CD4-positive, alpha-beta T cell treated with Interleukin-1 beta for 1 hour (primary cell): ENCODE data around the gene RAB4A.

ENCODE experiments used
- DNase-seq, 2 donors: peaks; one replicate each; pipeline ENCODE4 v3.0.0-alpha.2; 2020 to 2022

The RAB4A gene

GRCh38 chr1:229298887-229299503 lies 28.1 kb downstream of the RAB4A start:
- no peak for DNase-seq

- no peak for DNase-seq
Measured at GRCh38 chr1:229300099-229300757, 29.3 kb downstream of the RAB4A start.

DNA sequence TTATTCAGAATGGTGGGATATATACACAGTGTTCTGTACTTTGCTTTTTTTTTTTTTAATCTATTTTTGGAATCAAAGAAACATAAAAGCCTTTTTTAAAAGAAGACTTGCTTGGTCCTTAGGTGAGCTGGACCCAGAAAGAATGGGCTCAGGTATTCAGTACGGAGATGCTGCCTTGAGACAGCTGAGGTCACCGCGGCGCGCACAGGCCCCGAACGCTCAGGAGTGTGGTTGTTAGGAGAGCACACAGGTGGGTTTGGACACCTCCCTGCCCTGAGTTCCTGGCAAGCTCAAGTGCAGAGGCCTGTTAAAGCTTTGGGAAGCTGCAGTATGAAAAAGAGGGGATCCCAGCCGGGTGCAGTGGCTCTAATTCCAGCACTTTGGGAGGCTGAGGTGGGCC lies 31.8 kb downstream of the RAB4A start:
- DNase-seq: no peak

GRCh38 chr1:229303855-229304254 lies 32.9 kb downstream of the RAB4A start:
- DNase-seq: no peak

- no peak for DNase-seq
Measured at GRCh38 chr1:229305392-229305791, 34.5 kb downstream of the RAB4A start.

DNA sequence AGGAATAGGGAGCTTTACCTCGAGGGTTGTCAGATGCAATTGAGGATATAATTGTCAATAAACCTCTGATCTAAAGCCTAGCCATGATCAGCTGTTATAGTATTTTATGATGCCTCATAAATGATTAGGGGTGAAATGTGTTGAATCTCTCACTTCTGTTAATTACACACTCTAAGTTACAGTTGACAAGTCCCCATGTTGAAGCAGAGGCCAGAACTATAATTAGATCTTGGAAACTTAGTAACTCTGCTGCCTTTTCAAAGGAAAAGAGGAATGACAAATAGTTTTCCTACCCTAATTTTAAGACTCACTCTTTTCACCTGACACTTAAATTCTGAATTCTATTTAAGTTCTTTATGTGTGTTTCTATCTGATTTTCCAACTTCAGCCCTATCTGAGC lies 38.2 kb downstream of the RAB4A start:
- no peak for DNase-seq

DNA sequence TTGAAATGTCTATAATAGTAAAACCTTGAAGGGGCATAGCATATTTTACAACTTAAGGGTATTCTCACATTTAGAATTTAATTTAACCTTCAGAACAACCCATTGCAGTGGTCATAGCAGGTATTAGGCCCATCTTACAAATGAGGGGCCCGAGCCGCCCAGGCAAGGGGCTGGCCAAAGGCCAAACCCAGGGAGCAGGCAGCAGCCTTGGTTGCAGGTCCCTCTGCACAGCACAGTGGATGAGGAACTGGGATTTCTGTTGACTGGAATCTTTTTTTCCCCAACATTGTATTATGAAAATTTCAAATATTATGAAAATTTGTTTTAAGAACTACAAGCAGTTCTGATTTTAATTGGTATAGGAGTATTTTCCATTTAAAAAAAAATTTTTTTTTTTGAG lies 38.8 kb downstream of the RAB4A start:
- no peak for DNase-seq

DNA sequence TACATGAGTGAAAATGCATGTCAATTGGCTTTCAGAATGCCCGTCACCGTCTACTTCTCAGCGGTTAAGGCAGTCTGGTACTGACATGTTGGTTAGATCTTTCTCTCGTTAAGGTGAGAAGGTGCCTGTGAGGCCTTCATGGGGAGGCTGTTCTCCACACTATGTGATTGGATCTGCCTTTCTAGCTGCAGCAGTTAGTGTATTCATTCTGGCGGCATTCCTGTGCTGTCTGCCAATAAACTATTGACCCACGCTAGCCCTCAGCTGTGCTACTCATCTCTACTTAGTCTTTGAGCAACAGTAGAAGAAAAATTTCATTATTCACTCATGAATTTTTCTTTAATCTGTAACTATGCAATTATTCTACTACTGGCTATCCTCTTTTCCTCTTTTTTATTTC lies 39.9 kb downstream of the RAB4A start:
- DNase-seq: no peak

DNA sequence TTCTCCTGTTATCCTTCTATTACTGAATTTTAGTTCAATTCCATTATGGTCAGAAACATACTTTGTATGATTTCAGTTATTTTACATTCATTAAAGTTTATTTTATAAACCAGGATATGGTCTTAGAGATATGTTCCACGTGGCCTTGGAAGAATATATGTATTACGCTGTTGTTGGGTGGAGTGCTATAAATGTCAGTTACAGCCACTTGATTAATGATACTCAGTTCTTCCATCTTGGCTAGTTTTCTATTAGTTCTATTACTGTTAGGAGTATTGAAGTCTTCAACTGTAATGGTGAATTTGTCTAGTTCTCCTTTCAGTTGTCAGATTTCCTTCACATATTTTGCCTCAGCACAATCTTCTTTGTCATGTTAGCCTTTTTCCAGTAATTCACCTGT lies 45.3 kb downstream of the RAB4A start:
- no peak for DNase-seq

- DNase-seq: no peak
Measured at GRCh38 chr1:229318056-229318455, 47.1 kb downstream of the RAB4A start.

- DNase-seq: no peak
Measured at GRCh38 chr1:229319487-229319886, 48.6 kb downstream of the RAB4A start.

- no peak for DNase-seq
Measured at GRCh38 chr1:229323201-229323600, 52.3 kb downstream of the RAB4A start.

GRCh38 chr1:229323885-229324553 lies 53.1 kb downstream of the RAB4A start:
- no peak for DNase-seq

DNA sequence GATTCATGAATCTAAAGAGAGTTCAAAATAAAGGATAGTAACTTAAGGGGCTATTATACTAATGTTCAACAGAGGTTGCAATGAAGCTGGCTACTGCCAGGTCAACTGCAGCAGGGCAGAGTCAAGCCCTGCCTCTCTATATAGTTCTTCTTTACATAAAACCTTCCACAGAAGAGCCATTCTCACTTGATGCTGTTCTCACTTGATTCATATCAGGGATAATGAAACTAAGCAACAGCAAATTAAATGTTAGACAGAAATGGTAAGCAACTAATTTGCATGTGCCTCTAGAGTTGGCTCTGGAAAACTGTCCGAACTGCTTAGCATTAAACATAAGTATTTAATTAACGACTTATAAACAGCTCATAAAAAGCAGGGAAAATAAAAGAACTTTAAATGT lies 54.5 kb downstream of the RAB4A start:
- DNase-seq: no peak

GRCh38 chr1:229325853-229326487 lies 55.1 kb downstream of the RAB4A start:
- DNase-seq: no peak

GRCh38 chr1:229326601-229327000 lies 55.7 kb downstream of the RAB4A start:
- DNase-seq: peak in 1 of 2 donors; percentile 41

- DNase-seq: peak; percentile 43 to 60
Measured at GRCh38 chr1:229327765-229328164, 56.9 kb downstream of the RAB4A start.

DNA sequence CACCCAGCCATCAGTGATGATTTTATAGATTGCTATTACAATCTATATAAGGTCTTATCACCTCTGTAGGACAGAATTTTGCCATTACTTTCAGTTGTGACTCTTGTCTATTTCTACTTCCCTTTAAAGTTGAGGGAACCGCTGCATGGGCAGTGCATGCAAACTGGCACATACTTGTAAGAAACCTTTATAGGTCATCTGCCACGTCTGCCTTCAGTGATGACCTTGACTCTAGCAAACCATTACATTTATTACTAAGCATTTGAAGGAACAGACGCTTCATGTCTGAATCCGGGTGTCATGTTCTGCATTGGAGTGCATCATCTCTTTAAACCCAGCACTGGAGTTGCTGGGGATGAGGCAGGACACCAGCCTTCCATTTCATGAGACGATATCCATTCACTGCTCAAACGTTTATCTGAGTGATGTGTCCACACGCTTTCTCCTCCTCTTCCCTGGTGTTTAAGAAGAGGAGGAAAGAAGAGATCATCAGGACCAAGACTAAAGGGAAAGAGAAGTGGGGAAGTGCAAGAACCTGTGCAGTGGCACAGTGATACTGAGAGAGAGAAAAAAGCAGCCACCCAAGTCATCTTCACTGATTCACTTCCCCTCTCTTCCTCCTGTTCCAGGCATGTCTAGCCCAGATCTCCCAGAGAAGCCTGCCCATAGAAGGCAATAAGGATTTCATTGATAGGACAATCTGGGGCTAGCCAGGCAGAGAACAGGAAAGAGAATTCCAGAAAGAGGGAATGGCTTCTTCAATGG lies 57.9 kb downstream of the RAB4A start:
- no peak for DNase-seq

DNA sequence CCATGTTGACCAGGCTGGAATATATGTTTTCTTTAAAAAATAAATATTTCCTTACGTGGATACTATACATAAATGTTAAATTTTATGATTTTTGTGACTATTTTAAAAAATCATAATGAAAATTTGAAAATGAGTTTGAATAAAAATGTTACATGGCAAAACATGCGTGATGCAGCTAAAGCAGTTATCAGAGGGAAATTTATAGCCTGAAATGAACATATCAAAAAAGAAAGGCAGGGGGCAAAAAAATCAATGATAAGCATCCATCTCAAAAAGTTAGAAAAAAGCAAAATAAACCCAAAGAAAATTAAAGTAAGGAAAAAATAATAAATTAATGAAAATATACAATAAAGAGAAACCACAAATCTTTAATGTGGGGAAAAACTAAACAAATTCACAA lies 63.4 kb downstream of the RAB4A start:
- DNase-seq: no peak

- no peak for DNase-seq
Measured at GRCh38 chr1:229334716-229335115, 63.8 kb downstream of the RAB4A start.

DNA sequence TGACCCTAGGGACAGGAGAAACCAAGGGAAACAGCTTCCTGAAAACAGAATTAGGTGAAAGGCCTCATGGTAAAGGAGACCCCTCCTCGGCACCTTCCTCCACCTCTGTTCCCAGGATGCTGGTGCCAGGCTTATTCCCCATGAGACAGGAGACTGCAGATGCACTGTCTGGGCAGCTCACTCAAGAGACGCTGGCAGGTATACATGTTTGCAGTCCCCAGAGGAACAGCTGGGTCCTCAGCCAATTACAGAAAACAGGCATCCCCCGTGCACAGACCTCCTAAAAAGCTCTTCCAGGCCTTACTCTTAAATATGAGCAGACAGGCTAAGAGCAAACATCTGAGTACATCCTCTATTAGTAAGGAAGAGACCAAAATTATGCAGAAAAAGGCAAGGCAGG lies 65.4 kb downstream of the RAB4A start:
- no peak for DNase-seq

GRCh38 chr1:229339086-229339485 lies 68.2 kb downstream of the RAB4A start:
- no peak for DNase-seq

DNA sequence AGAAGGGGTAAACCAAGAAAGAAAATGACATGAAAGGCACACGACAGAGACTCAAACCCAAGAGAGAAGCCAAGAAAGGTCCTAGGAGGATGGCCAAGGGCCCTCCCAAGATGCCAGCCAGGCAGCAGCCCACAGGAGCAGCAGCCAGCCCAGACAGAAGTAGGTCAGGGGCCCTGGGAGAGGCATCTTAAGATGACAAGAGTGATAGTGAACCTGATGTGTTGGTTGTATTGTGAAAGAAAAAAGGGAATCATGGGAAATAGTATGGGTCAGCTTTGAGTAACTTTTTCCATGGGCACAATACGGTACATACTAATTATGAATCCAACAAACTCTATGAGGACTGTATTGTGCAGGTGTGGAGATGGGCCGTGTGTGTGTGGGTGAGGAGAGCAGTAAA lies 68.6 kb downstream of the RAB4A start:
- DNase-seq: no peak
